GM19438 (cell line): Measurements from ENCODE around the gene USP28.
A peak's percentile ranks its signal among the peaks of the same experiment; 100 is the strongest.
"Not testable (repeated sequence)": the region's sequence is repeated elsewhere in the genome, so short reads cannot be mapped to it uniquely, and the experiment has no call there.

ENCODE experiments used
- ATAC-seq: cut with Tn5 transposase; IDR thresholded peaks from one replicate; pipeline ENCODE4 v1.9.1; 2021; ENCODE audit warnings: low read depth; ENCODE audit not compliant: unreplicated experiment

USP28 gene

GRCh38 chr11:113839842-113840241, 35.5 kb downstream of the USP28 start:
- ATAC-seq: peak; percentile 94

- no peak for ATAC-seq
Observed at GRCh38 chr11:113838005-113838404, 37.4 kb downstream of the USP28 start.

- no peak for ATAC-seq
Observed at GRCh38 chr11:113835306-113835705, 40.1 kb downstream of the USP28 start.

- no peak for ATAC-seq
Observed at GRCh38 chr11:113833151-113833550, 42.2 kb downstream of the USP28 start.

- peak; percentile 97 for ATAC-seq
Observed at GRCh38 chr11:113831314-113831713, 44.1 kb downstream of the USP28 start.

- no peak for ATAC-seq
Observed at GRCh38 chr11:113829751-113830150, 45.6 kb downstream of the USP28 start.

GRCh38 chr11:113828191-113828590, 47.2 kb downstream of the USP28 start:
- ATAC-seq: no peak

- ATAC-seq: no peak
Observed at GRCh38 chr11:113827477-113827876, 47.9 kb downstream of the USP28 start.

- ATAC-seq: no peak
Observed at GRCh38 chr11:113818426-113818825, 56.9 kb downstream of the USP28 start.

- no peak for ATAC-seq
Observed at GRCh38 chr11:113817626-113818025, 57.7 kb downstream of the USP28 start.

GRCh38 chr11:113817162-113817561, 58.2 kb downstream of the USP28 start:
- ATAC-seq: no peak

GRCh38 chr11:113814181-113814580, 61.2 kb downstream of the USP28 start:
- ATAC-seq: no peak

- ATAC-seq: no peak
Observed at GRCh38 chr11:113808931-113809330, 66.4 kb downstream of the USP28 start.

- no peak for ATAC-seq
Observed at GRCh38 chr11:113806406-113806805, 69.0 kb downstream of the USP28 start.

GRCh38 chr11:113805640-113806039, 69.7 kb downstream of the USP28 start:
- no peak for ATAC-seq

- ATAC-seq: no peak
Observed at GRCh38 chr11:113802621-113803020, 72.8 kb downstream of the USP28 start.

- ATAC-seq: no peak
Observed at GRCh38 chr11:113796663-113797259, 78.6 kb downstream of the USP28 start.

GRCh38 chr11:113789675-113790320, 85.6 kb downstream of the USP28 start:
- no peak for ATAC-seq

- ATAC-seq: not testable (repeated sequence)
Observed at GRCh38 chr11:113789016-113789415, 86.4 kb downstream of the USP28 start.

GRCh38 chr11:113782134-113782533, 93.2 kb downstream of the USP28 start:
- no peak for ATAC-seq

GRCh38 chr11:113781682-113782081, 93.7 kb downstream of the USP28 start:
- ATAC-seq: no peak

GRCh38 chr11:113779496-113779895, 95.9 kb downstream of the USP28 start, which contains the start of gene CLDN25:
Gene CLDN25 (plus strand): TSS chr11:113779796. CDS start chr11:113779796, 0 bp downstream.
- ATAC-seq: no peak
